ENCODE results near the gene RCAN2. TPM values are rescaled to one million over a fixed set of nuclear protein-coding genes. Genes with fewer than 3 reads are reported as not detected.

RCAN2 gene
- total RNA-seq = 3.6 TPM in 2 replicates
- long read RNA-seq, partial matches to known transcripts = 0 of 4 reads
- long read RNA-seq, other reads (novel, unspliced or antisense) = 4 of 4 reads

DNA sequence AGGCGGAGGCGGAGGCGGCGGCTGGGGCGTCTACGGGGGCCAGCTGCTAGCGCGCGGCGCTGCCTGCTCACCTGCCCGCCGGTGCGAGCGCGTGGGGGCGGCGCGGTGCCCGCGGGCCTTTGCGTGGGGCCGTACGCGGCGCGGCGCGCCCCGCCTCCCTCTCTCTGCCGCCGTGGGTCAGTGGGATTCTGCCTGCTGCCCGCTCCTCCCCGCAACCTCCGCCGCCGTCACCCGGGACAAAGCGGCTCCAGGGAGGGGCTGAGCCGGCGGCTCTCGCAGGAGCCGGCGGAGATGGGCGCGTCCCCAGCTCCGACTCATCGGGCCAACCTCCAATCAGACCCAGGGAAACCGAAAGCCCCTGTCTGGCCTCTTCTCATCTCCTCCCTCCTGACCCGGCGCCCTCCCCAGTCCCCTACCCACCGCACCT is at the start of gene RCAN2:
Gene RCAN2, minus strand, starts transcription at position 249 of the 427 bp plus-strand sequence.
- no peaks in the 10 kb centered on the region for H3K9me3 Mint-ChIP-seq
- H3K27me3 Mint-ChIP-seq (ENCODE audit: low read depth) = peaks cover 74% of the 10 kb centered on the region
- no peak within 1 kb of the TSS for H3K27ac Mint-ChIP-seq (ENCODE audit: unreplicated experiment)
- TF ChIP-seq CTCF (conservative IDR thresholded peaks at IDR 0.05) = no peak
- H3K4me1 Mint-ChIP-seq = peaks cover 14% of the 10 kb centered on the region
- peak within 1 kb of the TSS; percentile 80 for H3K4me3 Mint-ChIP-seq
- no peaks in the 10 kb centered on the region for H3K36me3 Mint-ChIP-seq (ENCODE audit: low read depth)
- peak; percentile 52 for DNase-seq (ENCODE audit: low read depth, low spot score)

DNA sequence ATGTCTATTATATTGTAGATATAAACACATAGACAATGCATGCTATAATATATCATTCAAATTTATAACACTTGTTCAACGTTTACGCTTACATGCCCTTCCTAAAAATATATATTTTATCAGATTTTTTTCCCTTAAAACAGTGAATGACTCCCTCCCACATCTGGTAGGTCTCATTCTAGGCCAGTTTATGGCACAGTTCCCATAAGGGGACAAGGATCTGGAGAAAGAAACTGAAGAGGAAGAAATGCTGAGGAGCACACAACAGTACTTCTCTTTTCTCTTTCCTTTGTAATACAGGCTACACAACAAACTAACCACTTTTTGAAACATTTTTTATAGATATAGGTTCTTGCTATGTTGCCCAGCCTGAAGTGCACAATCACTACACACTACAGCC is 48.6 kb upstream of the RCAN2 start:
- no peak for DNase-seq (ENCODE audit: low read depth, low spot score)
- no peak for TF ChIP-seq CTCF (conservative IDR thresholded peaks at IDR 0.05)
- H3K27ac Mint-ChIP-seq (ENCODE audit: unreplicated experiment) = no peak overlapping the region
- no peak overlapping the region for H3K4me3 Mint-ChIP-seq
- H3K9me3 Mint-ChIP-seq = peaks cover 17% of the 10 kb centered on the region
- H3K36me3 Mint-ChIP-seq (ENCODE audit: low read depth) = peaks cover 9% of the 10 kb centered on the region
- H3K4me1 Mint-ChIP-seq = no peaks in the 10 kb centered on the region
- H3K27me3 Mint-ChIP-seq (ENCODE audit: low read depth) = peaks cover 5% of the 10 kb centered on the region

- Mint-ChIP-seq H3K36me3 (ENCODE audit: low read depth) (peaks cover 3% of the 10 kb centered on the region), H3K27ac (ENCODE audit: unreplicated experiment) (no peak overlapping the region), H3K4me3 (no peak overlapping the region), H3K4me1 (no peaks in the 10 kb centered on the region), H3K9me3 (peaks cover 12% of the 10 kb centered on the region), H3K27me3 (ENCODE audit: low read depth) (peaks cover 5% of the 10 kb centered on the region)
- DNase-seq (ENCODE audit: low read depth, low spot score) = no peak
- TF ChIP-seq CTCF (conservative IDR thresholded peaks at IDR 0.05) = no peak
Observed at GRCh38 chr6:46538800-46539480, 47.7 kb upstream of the RCAN2 start.

DNA sequence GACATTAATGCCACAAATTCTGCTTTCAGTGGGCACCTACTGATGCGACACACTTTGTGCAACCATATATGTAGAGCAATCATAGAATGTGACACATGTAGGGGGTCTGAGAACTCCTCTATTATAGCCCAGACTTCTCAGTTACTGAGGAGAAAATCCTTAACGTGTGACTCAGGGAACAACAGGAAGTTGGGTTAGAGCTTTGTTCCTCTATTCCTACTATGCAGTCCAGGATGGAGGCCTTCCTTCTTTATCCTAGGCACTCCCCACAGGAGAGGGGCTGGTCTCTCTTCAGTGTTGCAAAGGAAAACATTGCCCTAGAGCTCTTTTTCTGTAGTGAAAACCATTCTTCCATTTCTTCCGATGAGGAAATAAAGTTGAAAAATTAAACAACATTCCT is 39.6 kb upstream of the RCAN2 start:
- H3K4me3 Mint-ChIP-seq = no peak overlapping the region
- H3K27ac Mint-ChIP-seq (ENCODE audit: unreplicated experiment) = no peak overlapping the region
- no peaks in the 10 kb centered on the region for H3K27me3 Mint-ChIP-seq (ENCODE audit: low read depth)
- no peak for TF ChIP-seq CTCF (conservative IDR thresholded peaks at IDR 0.05)
- H3K9me3 Mint-ChIP-seq = peaks cover 3% of the 10 kb centered on the region
- H3K36me3 Mint-ChIP-seq (ENCODE audit: low read depth) = no peaks in the 10 kb centered on the region
- H3K4me1 Mint-ChIP-seq = no peaks in the 10 kb centered on the region
- DNase-seq (ENCODE audit: low read depth, low spot score) = no peak

GRCh38 chr6:46528961-46529750 is 37.9 kb upstream of the RCAN2 start:
- H3K36me3 Mint-ChIP-seq (ENCODE audit: low read depth) = no peaks in the 10 kb centered on the region
- H3K27me3 Mint-ChIP-seq (ENCODE audit: low read depth) = peaks cover 2% of the 10 kb centered on the region
- TF ChIP-seq CTCF (conservative IDR thresholded peaks at IDR 0.05) = no peak
- no peaks in the 10 kb centered on the region for H3K9me3 Mint-ChIP-seq
- no peak overlapping the region for H3K4me3 Mint-ChIP-seq
- no peaks in the 10 kb centered on the region for H3K4me1 Mint-ChIP-seq
- no peak overlapping the region for H3K27ac Mint-ChIP-seq (ENCODE audit: unreplicated experiment)
- no peak for DNase-seq (ENCODE audit: low read depth, low spot score)
